ENCODE data around the gene RPIA. TPM values are rescaled to one million over a fixed set of nuclear protein-coding genes. Genes with fewer than 3 reads are reported as not detected.

Gene RPIA
- polyA plus RNA-seq, 3 donors: 12.4 to 23.1 (median 17.9) TPM

- Mint-ChIP-seq H3K4me1 (peaks cover 35% of the 10 kb centered on the region), H3K4me3 (no peak overlapping the region), H3K27me3 (ENCODE audit: low read depth in 3 of 3) (peaks cover 0 to 3% (median 2%) of the 10 kb centered on the region in 3 donors), H3K36me3 (peaks cover 0 to 3% of the 10 kb centered on the region in 2 donors), H3K9me3 (peaks cover 17 to 32% (median 23%) of the 10 kb centered on the region in 7 donors), H3K27ac (no peak overlapping the region)
- Histone ChIP-seq H3K4me1 (ENCODE audit: control insufficient read depth in 1 of 2, insufficient read depth in 2 of 2, low read length in 2 of 2) (peaks cover 31 to 35% of the 10 kb centered on the region in 2 donors), H3K36me3 (replicated peaks in 1 of 2; ENCODE audit: control insufficient read depth in 1 of 2, insufficient read depth in 2 of 2, low read length in 2 of 2) (no peaks in the 10 kb centered on the region), H3K9ac (ENCODE audit: insufficient read depth, low read length, poor library complexity, severe bottlenecking) (no peak overlapping the region), H3K27ac (ENCODE audit: low read depth in 1 of 2, low read length in 2 of 2) (no peak overlapping the region), H3K4me2 (replicated peaks; ENCODE audit: extremely low read depth, low read length, poor library complexity, severe bottlenecking) (no peak overlapping the region), H2AFZ (ENCODE audit: insufficient read depth, low read depth, low read length, poor library complexity, severe bottlenecking) (no peak overlapping the region), H3K9me3 (replicated peaks in 1 of 2; ENCODE audit: control insufficient read depth in 1 of 2, insufficient read depth in 1 of 2, low read length in 2 of 2) (peaks cover 4 to 23% of the 10 kb centered on the region in 2 donors), H3K4me3 (replicated peaks in 1 of 3; ENCODE audit: low read depth in 2 of 3, low read length in 3 of 3) (no peak overlapping the region), H3K79me2 (ENCODE audit: insufficient read depth, low read length) (no peaks in the 10 kb centered on the region), H3K27me3 (ENCODE audit: control insufficient read depth in 2 of 2, insufficient read depth in 2 of 2, low read length in 2 of 2) (no peaks in the 10 kb centered on the region), H4K20me1 (ENCODE audit: insufficient read depth, low read length) (no peaks in the 10 kb centered on the region)
- no CpG with 5 or more reads among the region's 2 CpGs for WGBS (ENCODE audit: insufficient coverage)
- no peak for DNase-seq
- no peak for TF ChIP-seq CTCF (IDR thresholded peaks at IDR 0.05)
- intact Hi-C loops (cut with micrococcal nuclease): no loop called here
Measured at GRCh38 chr2:88683160-88684021, 8.1 kb upstream of the RPIA start.

GRCh38 chr2:88684519-88684918, 7.0 kb upstream of the RPIA start:
- intact Hi-C loops (cut with micrococcal nuclease): no loop called here
- Histone ChIP-seq H3K36me3 (replicated peaks in 1 of 2; ENCODE audit: control insufficient read depth in 1 of 2, insufficient read depth in 2 of 2, low read length in 2 of 2) (no peaks in the 10 kb centered on the region), H3K4me3 (replicated peaks in 1 of 3; ENCODE audit: low read depth in 2 of 3, low read length in 3 of 3) (no peak overlapping the region), H3K9me3 (replicated peaks in 1 of 2; ENCODE audit: control insufficient read depth in 1 of 2, insufficient read depth in 1 of 2, low read length in 2 of 2) (peaks cover 4 to 23% of the 10 kb centered on the region in 2 donors), H3K27me3 (ENCODE audit: control insufficient read depth in 2 of 2, insufficient read depth in 2 of 2, low read length in 2 of 2) (no peaks in the 10 kb centered on the region), H4K20me1 (ENCODE audit: insufficient read depth, low read length) (no peaks in the 10 kb centered on the region), H3K9ac (ENCODE audit: insufficient read depth, low read length, poor library complexity, severe bottlenecking) (no peak overlapping the region), H3K27ac (ENCODE audit: low read depth in 1 of 2, low read length in 2 of 2) (no peak overlapping the region), H3K79me2 (ENCODE audit: insufficient read depth, low read length) (no peaks in the 10 kb centered on the region), H2AFZ (ENCODE audit: insufficient read depth, low read depth, low read length, poor library complexity, severe bottlenecking) (no peak overlapping the region), H3K4me1 (ENCODE audit: control insufficient read depth in 1 of 2, insufficient read depth in 2 of 2, low read length in 2 of 2) (peaks cover 28 to 33% of the 10 kb centered on the region in 2 donors), H3K4me2 (replicated peaks; ENCODE audit: extremely low read depth, low read length, poor library complexity, severe bottlenecking) (no peak overlapping the region)
- peaks cover 16 to 33% (median 23%) of the 10 kb centered on the region in 7 donors for H3K9me3 Mint-ChIP-seq
- peaks cover 0 to 3% (median 2%) of the 10 kb centered on the region in 3 donors for H3K27me3 Mint-ChIP-seq (ENCODE audit: low read depth in 3 of 3)
- no peak for TF ChIP-seq CTCF (IDR thresholded peaks at IDR 0.05)
- DNase-seq: no peak
- no peak overlapping the region for H3K4me3 Mint-ChIP-seq
- WGBS (ENCODE audit: insufficient coverage): no CpG with 5 or more reads among the region's 2 CpGs
- H3K27ac Mint-ChIP-seq: no peak overlapping the region
- peaks cover 0 to 3% of the 10 kb centered on the region in 2 donors for H3K36me3 Mint-ChIP-seq
- peaks cover 33% of the 10 kb centered on the region for H3K4me1 Mint-ChIP-seq
